ENCODE data around the gene SAFB. TPM values are rescaled to one million over a fixed set of nuclear protein-coding genes. Genes with fewer than 3 reads are reported as not detected.

The SAFB gene
- total and polyA plus RNA-seq, 2 of the 13 experiments (the other 11 are each of a cell fraction or from before 2014, with no cell fraction given) = 21.0 to 28.4 TPM

DNA sequence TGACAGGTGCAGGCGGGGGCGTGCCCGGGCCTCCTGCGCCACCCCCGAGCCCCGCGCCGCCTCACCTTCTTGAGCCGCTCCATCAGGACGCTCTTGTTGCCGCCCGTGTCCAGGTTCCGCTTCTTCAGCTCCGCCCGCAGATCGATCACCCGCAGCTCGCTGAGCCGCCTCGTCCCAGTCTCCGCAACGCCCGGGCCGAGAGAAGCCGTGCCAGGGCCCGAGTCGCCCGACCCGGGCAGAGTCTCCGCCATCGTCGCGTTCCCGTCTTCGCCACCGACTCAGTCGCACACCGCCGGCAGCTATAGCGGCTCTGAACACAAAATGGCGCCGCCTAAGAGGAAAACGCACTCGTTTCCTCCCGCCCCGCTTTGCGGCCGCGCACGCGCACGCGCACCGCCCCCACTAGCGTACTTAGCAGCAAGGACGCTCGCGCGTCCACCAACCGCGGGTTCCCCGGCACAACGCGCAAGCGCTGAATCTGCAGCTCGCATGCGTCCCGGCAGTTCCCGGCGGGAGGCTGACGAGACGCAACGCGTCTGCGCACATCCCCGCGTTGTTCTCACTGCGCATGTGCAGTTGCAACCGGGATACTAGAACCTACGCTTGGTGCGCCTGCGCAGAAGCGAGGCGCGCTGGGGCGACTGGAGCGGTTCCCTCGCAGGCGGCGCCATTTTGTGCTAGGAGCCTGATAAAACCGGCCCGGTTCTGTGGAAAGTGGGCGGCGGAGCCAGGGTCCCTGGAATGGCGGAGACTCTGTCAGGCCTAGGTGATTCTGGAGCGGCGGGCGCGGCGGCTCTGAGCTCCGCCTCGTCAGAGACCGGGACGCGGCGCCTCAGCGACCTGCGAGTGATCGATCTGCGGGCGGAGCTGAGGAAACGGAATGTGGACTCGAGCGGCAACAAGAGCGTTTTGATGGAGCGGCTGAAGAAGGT is at the start of gene SAFB, which contains the start of gene SAFB2 (continued):
- TF ChIP-seq SYNCRIP (IDR thresholded peaks at IDR 0.05; ENCODE audit: insufficient read depth, low read depth, low read length) (no peak), ZFAT (CRISPR knock-in tag; conservative IDR thresholded peaks at IDR 0.05) (no peak), SMARCE1 (IDR thresholded peaks at IDR 0.05; ENCODE audit: borderline replicate concordance) (no peak), MAFK (conservative IDR thresholded peaks at IDR 0.05 in 1 of 2, IDR thresholded peaks at IDR 0.05 in 1 of 2; ENCODE audit: low read length in 2 of 2) (no peak), NBN (conservative IDR thresholded peaks at IDR 0.05) (no peak), TCF12 (IDR thresholded peaks at IDR 0.05) (no peak), TCF12 (CRISPR knock-in tag; IDR thresholded peaks at IDR 0.05) (no peak), ZNF256 (CRISPR knock-in tag; conservative IDR thresholded peaks at IDR 0.05) (0 out of 2 replicates have a peak, but pooled peaks have one; percentile 64), NR2C2 (CRISPR knock-in tag; IDR thresholded peaks at IDR 0.05; ENCODE audit: borderline replicate concordance) (peak; percentile 55), MED13 (CRISPR knock-in tag; IDR thresholded peaks at IDR 0.05) (peak; percentile 88), DR1 (CRISPR knock-in tag; IDR thresholded peaks at IDR 0.05) (peak; percentile 93), HNRNPUL1 (IDR thresholded peaks at IDR 0.05; ENCODE audit: low read depth, low read length) (peak; percentile 63; the same call in 1 of the 2 replicates), BHLHE40 (IDR thresholded peaks at IDR 0.05; ENCODE audit: low read length) (no peak), KLF9 (CRISPR knock-in tag; IDR thresholded peaks at IDR 0.05; ENCODE audit: low read depth) (0 out of 2 replicates have a peak, but pooled peaks have one; percentile 13), SP4 (CRISPR knock-in tag; IDR thresholded peaks at IDR 0.05) (peak; percentile 80), EP300 (IDR thresholded peaks at IDR 0.05; ENCODE audit: low read depth in 2 of 2, low read length in 2 of 2) (no peak), EP300 (CRISPR knock-in tag; IDR thresholded peaks at IDR 0.05; ENCODE audit: borderline replicate concordance) (no peak), CEBPB (IDR thresholded peaks at IDR 0.05; ENCODE audit: borderline replicate concordance, low read depth, low read length) (no peak), NFE2 (CRISPR knock-in tag; IDR thresholded peaks at IDR 0.05) (no peak), ZNF317 (CRISPR knock-in tag; IDR thresholded peaks at IDR 0.05) (peak; percentile 29; the same call in 1 of the 2 replicates)
- TF ChIP-seq, protein P1, sequence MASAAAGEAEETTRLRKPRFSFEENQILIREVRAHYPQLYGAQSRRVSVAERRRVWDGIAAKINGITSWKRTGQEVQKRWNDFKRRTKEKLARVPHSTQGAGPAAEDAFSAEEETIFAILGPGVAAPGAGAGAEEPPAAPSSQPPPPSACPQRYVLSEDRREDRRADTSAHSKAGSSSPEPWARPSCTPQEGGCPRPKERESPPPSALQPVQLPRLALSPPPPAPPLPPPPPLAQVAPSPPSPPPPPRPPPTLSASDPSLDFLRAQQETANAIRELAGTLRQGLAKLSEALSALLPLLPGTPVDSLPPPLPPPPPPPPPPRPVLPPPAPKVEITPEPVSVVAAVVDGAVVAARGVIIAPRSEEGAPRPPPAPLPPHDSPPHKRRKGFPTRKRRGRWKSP (CRISPR knock-in tag; IDR thresholded peaks at IDR 0.05) = no peak
- TF ChIP-seq, protein P2, sequence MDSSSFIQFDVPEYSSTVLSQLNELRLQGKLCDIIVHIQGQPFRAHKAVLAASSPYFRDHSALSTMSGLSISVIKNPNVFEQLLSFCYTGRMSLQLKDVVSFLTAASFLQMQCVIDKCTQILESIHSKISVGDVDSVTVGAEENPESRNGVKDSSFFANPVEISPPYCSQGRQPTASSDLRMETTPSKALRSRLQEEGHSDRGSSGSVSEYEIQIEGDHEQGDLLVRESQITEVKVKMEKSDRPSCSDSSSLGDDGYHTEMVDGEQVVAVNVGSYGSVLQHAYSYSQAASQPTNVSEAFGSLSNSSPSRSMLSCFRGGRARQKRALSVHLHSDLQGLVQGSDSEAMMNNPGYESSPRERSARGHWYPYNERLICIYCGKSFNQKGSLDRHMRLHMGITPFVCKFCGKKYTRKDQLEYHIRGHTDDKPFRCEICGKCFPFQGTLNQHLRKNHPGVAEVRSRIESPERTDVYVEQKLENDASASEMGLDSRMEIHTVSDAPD (CRISPR knock-in tag; IDR thresholded peaks at IDR 0.05) = no peak; the same call in 1 of the 2 replicates
- TF ChIP-seq, protein P3, sequence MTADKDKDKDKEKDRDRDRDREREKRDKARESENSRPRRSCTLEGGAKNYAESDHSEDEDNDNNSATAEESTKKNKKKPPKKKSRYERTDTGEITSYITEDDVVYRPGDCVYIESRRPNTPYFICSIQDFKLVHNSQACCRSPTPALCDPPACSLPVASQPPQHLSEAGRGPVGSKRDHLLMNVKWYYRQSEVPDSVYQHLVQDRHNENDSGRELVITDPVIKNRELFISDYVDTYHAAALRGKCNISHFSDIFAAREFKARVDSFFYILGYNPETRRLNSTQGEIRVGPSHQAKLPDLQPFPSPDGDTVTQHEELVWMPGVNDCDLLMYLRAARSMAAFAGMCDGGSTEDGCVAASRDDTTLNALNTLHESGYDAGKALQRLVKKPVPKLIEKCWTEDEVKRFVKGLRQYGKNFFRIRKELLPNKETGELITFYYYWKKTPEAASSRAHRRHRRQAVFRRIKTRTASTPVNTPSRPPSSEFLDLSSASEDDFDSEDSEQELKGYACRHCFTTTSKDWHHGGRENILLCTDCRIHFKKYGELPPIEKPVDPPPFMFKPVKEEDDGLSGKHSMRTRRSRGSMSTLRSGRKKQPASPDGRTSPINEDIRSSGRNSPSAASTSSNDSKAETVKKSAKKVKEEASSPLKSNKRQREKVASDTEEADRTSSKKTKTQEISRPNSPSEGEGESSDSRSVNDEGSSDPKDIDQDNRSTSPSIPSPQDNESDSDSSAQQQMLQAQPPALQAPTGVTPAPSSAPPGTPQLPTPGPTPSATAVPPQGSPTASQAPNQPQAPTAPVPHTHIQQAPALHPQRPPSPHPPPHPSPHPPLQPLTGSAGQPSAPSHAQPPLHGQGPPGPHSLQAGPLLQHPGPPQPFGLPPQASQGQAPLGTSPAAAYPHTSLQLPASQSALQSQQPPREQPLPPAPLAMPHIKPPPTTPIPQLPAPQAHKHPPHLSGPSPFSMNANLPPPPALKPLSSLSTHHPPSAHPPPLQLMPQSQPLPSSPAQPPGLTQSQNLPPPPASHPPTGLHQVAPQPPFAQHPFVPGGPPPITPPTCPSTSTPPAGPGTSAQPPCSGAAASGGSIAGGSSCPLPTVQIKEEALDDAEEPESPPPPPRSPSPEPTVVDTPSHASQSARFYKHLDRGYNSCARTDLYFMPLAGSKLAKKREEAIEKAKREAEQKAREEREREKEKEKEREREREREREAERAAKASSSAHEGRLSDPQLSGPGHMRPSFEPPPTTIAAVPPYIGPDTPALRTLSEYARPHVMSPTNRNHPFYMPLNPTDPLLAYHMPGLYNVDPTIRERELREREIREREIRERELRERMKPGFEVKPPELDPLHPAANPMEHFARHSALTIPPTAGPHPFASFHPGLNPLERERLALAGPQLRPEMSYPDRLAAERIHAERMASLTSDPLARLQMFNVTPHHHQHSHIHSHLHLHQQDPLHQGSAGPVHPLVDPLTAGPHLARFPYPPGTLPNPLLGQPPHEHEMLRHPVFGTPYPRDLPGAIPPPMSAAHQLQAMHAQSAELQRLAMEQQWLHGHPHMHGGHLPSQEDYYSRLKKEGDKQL (CRISPR knock-in tag; IDR thresholded peaks at IDR 0.05; ENCODE audit: low read depth) = no peak
